ENCODE data around the gene HSD17B14. TPM values are rescaled to one million over a fixed set of nuclear protein-coding genes. Genes with fewer than 3 reads are reported as not detected.
A peak's percentile ranks its signal among the peaks of the same experiment; 100 is the strongest.

HSD17B14 gene
- total and polyA plus RNA-seq, 2 of the 13 experiments (the other 11 are each of a cell fraction or from before 2014, with no cell fraction given), result 0.58 to 1.2 TPM

DNA sequence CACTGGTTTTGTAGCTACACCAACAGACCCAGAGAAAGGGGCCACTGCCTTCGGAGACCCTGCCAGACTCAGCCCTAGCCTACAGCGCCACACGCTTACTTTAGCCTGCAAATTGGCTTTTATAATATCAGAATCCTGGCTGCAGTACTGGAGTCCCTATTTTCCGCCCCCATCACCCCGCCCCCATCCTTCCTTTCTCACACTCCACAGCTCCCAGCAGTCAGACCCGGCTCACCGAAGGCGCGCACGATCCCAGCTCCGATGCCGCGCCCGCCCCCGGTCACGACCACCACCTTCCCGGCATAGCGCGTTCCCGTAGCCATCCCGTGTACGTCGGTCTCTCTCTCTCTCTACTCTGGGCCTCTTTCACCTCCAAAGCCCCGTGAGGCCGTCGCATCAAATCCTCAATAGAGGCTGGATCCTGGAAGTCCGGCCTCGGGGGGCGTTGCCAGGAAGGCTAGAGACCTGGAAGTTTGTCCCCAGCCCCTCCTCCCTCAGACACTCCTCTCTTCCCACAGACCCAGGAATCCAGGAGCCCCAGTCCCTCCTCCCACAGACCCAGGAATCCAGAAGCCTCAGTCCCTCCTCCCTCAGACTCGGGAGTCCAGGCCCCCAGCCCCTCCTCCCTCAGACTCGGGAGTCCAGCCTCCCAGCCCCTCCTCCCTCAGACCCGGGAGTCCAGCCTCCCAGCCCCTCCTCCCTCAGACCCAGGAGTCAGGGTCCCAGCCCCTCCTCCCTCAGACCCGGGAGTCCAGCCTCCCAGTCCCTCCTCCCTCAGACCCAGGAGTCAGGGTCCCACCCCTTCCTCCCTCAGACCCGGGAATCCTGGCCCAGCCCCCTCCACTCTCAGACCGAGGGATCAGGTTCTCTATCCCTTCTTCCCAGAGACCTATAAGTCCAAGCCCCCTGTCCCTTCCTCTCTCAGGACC, at the start of gene HSD17B14 (continued):
- TF ChIP-seq, protein P1, sequence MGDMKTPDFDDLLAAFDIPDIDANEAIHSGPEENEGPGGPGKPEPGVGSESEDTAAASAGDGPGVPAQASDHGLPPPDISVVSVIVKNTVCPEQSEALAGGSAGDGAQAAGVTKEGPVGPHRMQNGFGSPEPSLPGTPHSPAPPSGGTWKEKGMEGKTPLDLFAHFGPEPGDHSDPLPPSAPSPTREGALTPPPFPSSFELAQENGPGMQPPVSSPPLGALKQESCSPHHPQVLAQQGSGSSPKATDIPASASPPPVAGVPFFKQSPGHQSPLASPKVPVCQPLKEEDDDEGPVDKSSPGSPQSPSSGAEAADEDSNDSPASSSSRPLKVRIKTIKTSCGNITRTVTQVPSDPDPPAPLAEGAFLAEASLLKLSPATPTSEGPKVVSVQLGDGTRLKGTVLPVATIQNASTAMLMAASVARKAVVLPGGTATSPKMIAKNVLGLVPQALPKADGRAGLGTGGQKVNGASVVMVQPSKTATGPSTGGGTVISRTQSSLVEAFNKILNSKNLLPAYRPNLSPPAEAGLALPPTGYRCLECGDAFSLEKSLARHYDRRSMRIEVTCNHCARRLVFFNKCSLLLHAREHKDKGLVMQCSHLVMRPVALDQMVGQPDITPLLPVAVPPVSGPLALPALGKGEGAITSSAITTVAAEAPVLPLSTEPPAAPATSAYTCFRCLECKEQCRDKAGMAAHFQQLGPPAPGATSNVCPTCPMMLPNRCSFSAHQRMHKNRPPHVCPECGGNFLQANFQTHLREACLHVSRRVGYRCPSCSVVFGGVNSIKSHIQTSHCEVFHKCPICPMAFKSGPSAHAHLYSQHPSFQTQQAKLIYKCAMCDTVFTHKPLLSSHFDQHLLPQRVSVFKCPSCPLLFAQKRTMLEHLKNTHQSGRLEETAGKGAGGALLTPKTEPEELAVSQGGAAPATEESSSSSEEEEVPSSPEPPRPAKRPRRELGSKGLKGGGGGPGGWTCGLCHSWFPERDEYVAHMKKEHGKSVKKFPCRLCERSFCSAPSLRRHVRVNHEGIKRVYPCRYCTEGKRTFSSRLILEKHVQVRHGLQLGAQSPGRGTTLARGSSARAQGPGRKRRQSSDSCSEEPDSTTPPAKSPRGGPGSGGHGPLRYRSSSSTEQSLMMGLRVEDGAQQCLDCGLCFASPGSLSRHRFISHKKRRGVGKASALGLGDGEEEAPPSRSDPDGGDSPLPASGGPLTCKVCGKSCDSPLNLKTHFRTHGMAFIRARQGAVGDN (CRISPR knock-in tag; IDR thresholded peaks at IDR 0.05), result peak; percentile 46; the same call in 1 of the 2 replicates
- TF ChIP-seq ZNF263 (CRISPR knock-in tag; IDR thresholded peaks at IDR 0.05) (peak; percentile 93), ZFX (CRISPR knock-in tag; IDR thresholded peaks at IDR 0.05; ENCODE audit: low read depth) (no peak), POLR2A (IDR thresholded peaks at IDR 0.05; ENCODE audit: insufficient read depth in 1 of 2, low read depth in 2 of 2, low read length in 2 of 2) (0 out of 4 replicates have a peak, but pooled peaks of 1 of the 2 experiments have one; percentile 19), ZNF230 (CRISPR knock-in tag; IDR thresholded peaks at IDR 0.05) (0 out of 2 replicates have a peak, but pooled peaks have one; percentile 56), BCL6 (CRISPR knock-in tag; IDR thresholded peaks at IDR 0.05) (no peak), ZFP41 (CRISPR knock-in tag; IDR thresholded peaks at IDR 0.05; ENCODE audit: borderline replicate concordance) (0 out of 2 replicates have a peak, but pooled peaks have one; percentile 16), MTA1 (CRISPR knock-in tag; IDR thresholded peaks at IDR 0.05; ENCODE audit: borderline replicate concordance) (0 out of 2 replicates have a peak, but pooled peaks have one; percentile 35)
- TF ChIP-seq, protein P2, sequence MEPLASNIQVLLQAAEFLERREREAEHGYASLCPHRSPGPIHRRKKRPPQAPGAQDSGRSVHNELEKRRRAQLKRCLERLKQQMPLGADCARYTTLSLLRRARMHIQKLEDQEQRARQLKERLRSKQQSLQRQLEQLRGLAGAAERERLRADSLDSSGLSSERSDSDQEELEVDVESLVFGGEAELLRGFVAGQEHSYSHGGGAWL (CRISPR knock-in tag; IDR thresholded peaks at IDR 0.05), result no peak
- TF ChIP-seq, protein P3, sequence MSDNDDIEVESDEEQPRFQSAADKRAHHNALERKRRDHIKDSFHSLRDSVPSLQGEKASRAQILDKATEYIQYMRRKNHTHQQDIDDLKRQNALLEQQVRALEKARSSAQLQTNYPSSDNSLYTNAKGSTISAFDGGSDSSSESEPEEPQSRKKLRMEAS (IDR thresholded peaks at IDR 0.05), result 0 out of 2 replicates have a peak, but pooled peaks have one; percentile 4
- TF ChIP-seq, protein P4, sequence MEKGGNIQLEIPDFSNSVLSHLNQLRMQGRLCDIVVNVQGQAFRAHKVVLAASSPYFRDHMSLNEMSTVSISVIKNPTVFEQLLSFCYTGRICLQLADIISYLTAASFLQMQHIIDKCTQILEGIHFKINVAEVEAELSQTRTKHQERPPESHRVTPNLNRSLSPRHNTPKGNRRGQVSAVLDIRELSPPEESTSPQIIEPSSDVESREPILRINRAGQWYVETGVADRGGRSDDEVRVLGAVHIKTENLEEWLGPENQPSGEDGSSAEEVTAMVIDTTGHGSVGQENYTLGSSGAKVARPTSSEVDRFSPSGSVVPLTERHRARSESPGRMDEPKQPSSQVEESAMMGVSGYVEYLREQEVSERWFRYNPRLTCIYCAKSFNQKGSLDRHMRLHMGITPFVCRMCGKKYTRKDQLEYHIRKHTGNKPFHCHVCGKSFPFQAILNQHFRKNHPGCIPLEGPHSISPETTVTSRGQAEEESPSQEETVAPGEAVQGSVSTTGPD (CRISPR knock-in tag; IDR thresholded peaks at IDR 0.05), result no peak
- TF ChIP-seq, protein P5, sequence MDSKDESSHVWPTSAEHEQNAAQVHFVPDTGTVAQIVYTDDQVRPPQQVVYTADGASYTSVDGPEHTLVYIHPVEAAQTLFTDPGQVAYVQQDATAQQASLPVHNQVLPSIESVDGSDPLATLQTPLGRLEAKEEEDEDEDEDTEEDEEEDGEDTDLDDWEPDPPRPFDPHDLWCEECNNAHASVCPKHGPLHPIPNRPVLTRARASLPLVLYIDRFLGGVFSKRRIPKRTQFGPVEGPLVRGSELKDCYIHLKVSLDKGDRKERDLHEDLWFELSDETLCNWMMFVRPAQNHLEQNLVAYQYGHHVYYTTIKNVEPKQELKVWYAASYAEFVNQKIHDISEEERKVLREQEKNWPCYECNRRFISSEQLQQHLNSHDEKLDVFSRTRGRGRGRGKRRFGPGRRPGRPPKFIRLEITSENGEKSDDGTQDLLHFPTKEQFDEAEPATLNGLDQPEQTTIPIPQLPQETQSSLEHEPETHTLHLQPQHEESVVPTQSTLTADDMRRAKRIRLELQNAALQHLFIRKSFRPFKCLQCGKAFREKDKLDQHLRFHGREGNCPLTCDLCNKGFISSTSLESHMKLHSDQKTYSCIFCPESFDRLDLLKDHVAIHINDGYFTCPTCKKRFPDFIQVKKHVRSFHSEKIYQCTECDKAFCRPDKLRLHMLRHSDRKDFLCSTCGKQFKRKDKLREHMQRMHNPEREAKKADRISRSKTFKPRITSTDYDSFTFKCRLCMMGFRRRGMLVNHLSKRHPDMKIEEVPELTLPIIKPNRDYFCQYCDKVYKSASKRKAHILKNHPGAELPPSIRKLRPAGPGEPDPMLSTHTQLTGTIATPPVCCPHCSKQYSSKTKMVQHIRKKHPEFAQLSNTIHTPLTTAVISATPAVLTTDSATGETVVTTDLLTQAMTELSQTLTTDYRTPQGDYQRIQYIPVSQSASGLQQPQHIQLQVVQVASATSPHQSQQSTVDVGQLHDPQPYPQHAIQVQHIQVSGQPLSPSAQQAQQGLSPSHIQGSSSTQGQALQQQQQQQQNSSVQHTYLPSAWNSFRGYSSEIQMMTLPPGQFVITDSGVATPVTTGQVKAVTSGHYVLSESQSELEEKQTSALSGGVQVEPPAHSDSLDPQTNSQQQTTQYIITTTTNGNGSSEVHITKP (CRISPR knock-in tag; IDR thresholded peaks at IDR 0.05; ENCODE audit: low read depth), result no peak
- TF ChIP-seq, protein P6, sequence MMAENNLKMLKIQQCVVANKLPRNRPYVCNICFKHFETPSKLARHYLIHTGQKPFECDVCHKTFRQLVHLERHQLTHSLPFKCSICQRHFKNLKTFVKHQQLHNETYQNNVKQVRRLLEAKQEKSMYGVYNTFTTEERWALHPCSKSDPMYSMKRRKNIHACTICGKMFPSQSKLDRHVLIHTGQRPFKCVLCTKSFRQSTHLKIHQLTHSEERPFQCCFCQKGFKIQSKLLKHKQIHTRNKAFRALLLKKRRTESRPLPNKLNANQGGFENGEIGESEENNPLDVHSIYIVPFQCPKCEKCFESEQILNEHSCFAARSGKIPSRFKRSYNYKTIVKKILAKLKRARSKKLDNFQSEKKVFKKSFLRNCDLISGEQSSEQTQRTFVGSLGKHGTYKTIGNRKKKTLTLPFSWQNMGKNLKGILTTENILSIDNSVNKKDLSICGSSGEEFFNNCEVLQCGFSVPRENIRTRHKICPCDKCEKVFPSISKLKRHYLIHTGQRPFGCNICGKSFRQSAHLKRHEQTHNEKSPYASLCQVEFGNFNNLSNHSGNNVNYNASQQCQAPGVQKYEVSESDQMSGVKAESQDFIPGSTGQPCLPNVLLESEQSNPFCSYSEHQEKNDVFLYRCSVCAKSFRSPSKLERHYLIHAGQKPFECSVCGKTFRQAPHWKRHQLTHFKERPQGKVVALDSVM (CRISPR knock-in tag; IDR thresholded peaks at IDR 0.05), result peak; percentile 38; the same call in 1 of the 2 replicates

Data from HepG2 (cell line).